Right lobe of liver (tissue), 6 donors: ENCODE measurements around the gene SOHLH2. TPM values are rescaled to one million over a fixed set of nuclear protein-coding genes. Genes with fewer than 3 reads are reported as not detected.
A peak's percentile ranks its signal among the peaks of the same experiment; 100 is the strongest.

ENCODE experiments used
- ATAC-seq, 4 donors: fragments of 200-7000 bp; cut with Tn5 transposase; one replicate each; pipeline ENCODE4 v1.9.1; 2020; ENCODE audit warnings: mild to moderate bottlenecking in 4 of 4, moderate library complexity in 4 of 4
- DNase-seq, 3 donors: peaks; one replicate each; pipeline ENCODE4 v3.0.0-alpha.2; 2020
- H3K27ac ChIP-seq, 3 donors: fragments of 200-600 bp; one replicate each; pipeline ENCODE4 v1.8.0; 2022
- H3K27me3 ChIP-seq, 2 donors: fragments of 200-600 bp; one replicate each; pipeline ENCODE4 v1.8.0; 2022
- H3K36me3 ChIP-seq, 4 donors: fragments of 200-600 bp; sonication (generic) in 1 of 4; one replicate each; pipeline versions ENCODE4 v1.5.1 to v1.8.0; 2017 to 2022; ENCODE audit warnings: control low read depth in 1 of 4
- H3K4me1 ChIP-seq, 4 donors: fragments of 200-600 bp; sonication (generic) in 1 of 4; one replicate each; pipeline versions ENCODE4 v1.5.1 to v1.8.0; 2017 to 2022; ENCODE audit warnings: control low read depth in 1 of 4
- H3K4me3 ChIP-seq, 3 donors: fragments of 200-600 bp; one replicate each; pipeline ENCODE4 v1.8.0; 2022
- H3K9me3 ChIP-seq, 4 donors: fragments of 200-600 bp; sonication (generic) in 1 of 4; one replicate each; pipeline versions ENCODE4 v1.5.1 to v1.8.0; 2017 to 2022; ENCODE audit warnings: control low read depth in 1 of 4
- CTCF ChIP-seq, 4 donors: fragments of 200-600 bp in 3 of 4; fragments of 450-650 bp in 1 of 4; IDR thresholded peaks; one replicate each; pipeline versions ENCODE4 v1.5.1 to v1.8.0; 2016 to 2022; ENCODE audit warnings: antibody characterized with exemption in 4 of 4, mild to moderate bottlenecking in 2 of 4
- POLR2A ChIP-seq: fragments of 450-650 bp; IDR thresholded peaks from one replicate; pipeline ENCODE4 v1.6.1; 2017; ENCODE audit warnings: antibody characterized with exemption, mild to moderate bottlenecking
- WGBS: methylation state at CpG from one replicate; pipeline ENCODE4 v1.1.6; 2018; ENCODE audit warnings: low coverage, low lambda C conversion rate; ENCODE audit not compliant: insufficient coverage; ENCODE audit errors: missing lambda C conversion rate; 5-methylcytosine and 5-hydroxymethylcytosine counted together
- intact Hi-C, 2 donors: fragments of 100-400 bp; cut with DNase I; formaldehyde crosslinking; loops; one replicate each; pipeline versions ENCODE4 v1.11.2 to v1.14.1; 2022
- total RNA-seq, 6 experiments: library from RNA; depleted of rRNA in 2 of 6; stranded (reverse); fragments of >200 nt in 2 of 6; fragmentation: NEBNext Ultra II Directional in 3 of 6; extraction: Animal tissue kit (Norgen Biotek cat#: 25700) in 3 of 6; gene quantifications; one replicate each; pipeline versions ENCODE4 v1.1.0 to v1.2.4, GENCODE V29; 2016 to 2023
- donor health status: DM: no; HTN: yes; CAD: no.
- donor health status: DM: no; HTN: no; CAD: no.
- donor health status: DM: no; HTN: no; CAD: no.
- donor health status: DM: no; HTN: yes; CAD: no.
- donor health status: DM: no; HTN: yes; CAD: no.

Gene SOHLH2
- total RNA-seq, 6 experiments from 2014 or later, result not detected

DNA sequence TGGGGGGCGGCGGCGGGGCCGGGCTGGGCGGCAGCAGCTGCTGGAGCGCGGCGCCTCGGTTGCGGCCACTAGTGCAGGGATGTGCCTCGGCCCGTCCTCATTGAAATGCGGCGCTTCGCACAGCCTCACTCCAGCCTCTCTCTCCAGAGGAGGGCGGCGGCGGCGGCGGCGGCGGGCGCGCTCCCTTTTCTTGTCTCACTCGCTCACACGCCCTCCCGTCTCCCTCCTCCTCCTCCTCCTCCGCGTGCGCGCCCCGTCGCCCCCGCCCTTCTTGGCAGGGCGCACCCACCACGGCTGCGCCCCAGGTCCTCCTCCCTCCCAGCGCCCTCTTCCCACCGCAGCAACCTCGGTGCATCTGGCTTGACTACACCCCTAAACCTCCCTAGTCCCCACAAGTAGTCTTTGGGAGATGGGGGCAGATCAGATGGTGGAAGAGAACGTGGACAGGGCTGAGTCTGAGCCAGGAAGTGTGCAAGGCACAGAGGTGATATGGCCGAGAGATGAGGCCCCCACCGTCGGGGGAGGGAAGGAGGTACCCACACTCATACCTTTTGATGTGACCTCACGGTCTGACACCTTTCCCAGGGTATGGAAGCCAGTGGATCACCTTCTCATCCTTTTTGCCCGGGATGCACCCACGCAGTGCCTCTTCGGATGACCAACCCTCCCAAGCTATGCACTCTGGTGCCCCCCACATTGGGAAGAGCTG lies 83.0 kb downstream of the SOHLH2 start, which contains the start of gene DCLK1:
Gene DCLK1, minus strand, starts transcription at position 161 of the 709 bp plus-strand sequence.
- intact Hi-C loops, result no loop called here
- Histone ChIP-seq H3K27me3 (no peaks in the 10 kb centered on the region), H3K27ac (no peak within 1 kb of the TSS), H3K9me3 (no peaks in the 10 kb centered on the region), H3K36me3 (no peaks in the 10 kb centered on the region), H3K4me3 (peak within 1 kb of the TSS in 1 of 3 donors; percentile 4), H3K4me1 (no peaks in the 10 kb centered on the region)
- DNase-seq (no peak), ATAC-seq (peak in 1 of 4 donors; percentile 26)
- TF ChIP-seq POLR2A, result no peak
- no peak for TF ChIP-seq CTCF (IDR thresholded peaks at IDR 0.05)
- WGBS, result 23% methylated on average over 13 of the region's 48 CpGs

GRCh38 chr13:36130552-36131221 lies 83.7 kb downstream of the SOHLH2 start:
- TF ChIP-seq CTCF (IDR thresholded peaks at IDR 0.05) (no peak), POLR2A (no peak)
- Histone ChIP-seq H3K36me3 (no peaks in the 10 kb centered on the region), H3K27ac (no peak overlapping the region), H3K27me3 (no peaks in the 10 kb centered on the region), H3K4me1 (no peaks in the 10 kb centered on the region), H3K4me3 (peak overlapping the region in 1 of 3 donors; percentile 4), H3K9me3 (no peaks in the 10 kb centered on the region)
- DNase-seq (no peak), ATAC-seq (no peak)
- intact Hi-C loops, result no loop called here
- 0% methylated on average over 3 of the region's 61 CpGs for WGBS

GRCh38 chr13:36130193-36130551 lies 84.2 kb downstream of the SOHLH2 start:
- H3K27ac ChIP-seq, result no peak overlapping the region
- H3K27me3 ChIP-seq, result no peaks in the 10 kb centered on the region
- no peaks in the 10 kb centered on the region for H3K36me3 ChIP-seq
- H3K9me3 ChIP-seq, result no peaks in the 10 kb centered on the region
- H3K4me3 ChIP-seq, result no peak overlapping the region
- H3K4me1 ChIP-seq, result no peaks in the 10 kb centered on the region
- no peak for DNase-seq
- TF ChIP-seq POLR2A (no peak), CTCF (IDR thresholded peaks at IDR 0.05) (no peak)
- WGBS, result 10% methylated on average over 12 of the region's 13 CpGs
- no peak for ATAC-seq
- intact Hi-C loops, result no loop called here

DNA sequence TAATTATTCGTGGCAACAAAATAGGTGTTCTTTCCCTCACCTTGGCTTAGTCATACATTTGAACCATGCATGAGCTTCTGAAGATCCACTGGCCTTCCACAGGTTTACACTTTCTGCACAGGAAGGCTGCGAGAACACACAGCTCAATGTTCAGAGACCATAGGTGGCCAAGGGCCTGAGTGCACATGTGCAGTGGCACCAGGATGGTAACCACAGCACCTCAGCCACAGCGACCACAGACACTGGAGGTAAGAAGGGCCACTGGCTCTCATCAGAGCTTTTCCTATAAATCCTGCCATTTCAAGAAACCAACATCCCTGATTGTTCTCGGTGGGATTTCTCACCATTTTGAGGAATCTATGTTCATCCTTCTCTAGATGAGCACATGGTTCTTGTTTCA lies 84.8 kb downstream of the SOHLH2 start:
- H3K36me3 ChIP-seq, result no peaks in the 10 kb centered on the region
- H3K4me1 ChIP-seq, result no peaks in the 10 kb centered on the region
- H3K27ac ChIP-seq, result no peak overlapping the region
- DNase-seq (no peak), ATAC-seq (no peak)
- intact Hi-C loops, result no loop called here
- no peaks in the 10 kb centered on the region for H3K9me3 ChIP-seq
- no peaks in the 10 kb centered on the region for H3K27me3 ChIP-seq
- WGBS, result 47% methylated on average over 3 of the region's 4 CpGs
- TF ChIP-seq POLR2A, result no peak
- TF ChIP-seq CTCF (IDR thresholded peaks at IDR 0.05), result no peak
- H3K4me3 ChIP-seq, result no peak overlapping the region
